HG02938 (cell line): ENCODE data around the gene PCDH9.

Experiments
- ATAC-seq: cut with Tn5 transposase; IDR thresholded peaks from one replicate; pipeline ENCODE4 v1.9.1; 2021; ENCODE audit warnings: mild to moderate bottlenecking, moderate library complexity; ENCODE audit not compliant: unreplicated experiment

PCDH9 gene

DNA sequence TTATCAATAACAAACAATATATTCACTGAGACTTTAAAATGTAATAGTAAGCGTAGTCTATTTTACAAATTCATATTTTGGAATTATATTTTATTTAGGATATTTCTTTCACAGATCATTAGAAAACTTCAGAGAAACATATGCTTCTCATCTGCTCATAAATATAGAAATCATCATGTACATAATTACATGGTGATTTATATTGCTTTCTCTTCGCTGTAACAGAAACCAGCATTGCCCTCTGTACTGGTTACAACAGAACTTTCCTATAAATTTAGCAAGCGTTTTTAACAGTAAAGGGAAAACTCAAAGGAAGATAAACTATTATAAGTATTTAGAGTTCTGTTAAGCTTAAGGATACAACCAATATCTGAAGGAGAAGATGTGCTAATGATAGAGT, 672.8 kb downstream of the PCDH9 start:
- no peak for ATAC-seq

DNA sequence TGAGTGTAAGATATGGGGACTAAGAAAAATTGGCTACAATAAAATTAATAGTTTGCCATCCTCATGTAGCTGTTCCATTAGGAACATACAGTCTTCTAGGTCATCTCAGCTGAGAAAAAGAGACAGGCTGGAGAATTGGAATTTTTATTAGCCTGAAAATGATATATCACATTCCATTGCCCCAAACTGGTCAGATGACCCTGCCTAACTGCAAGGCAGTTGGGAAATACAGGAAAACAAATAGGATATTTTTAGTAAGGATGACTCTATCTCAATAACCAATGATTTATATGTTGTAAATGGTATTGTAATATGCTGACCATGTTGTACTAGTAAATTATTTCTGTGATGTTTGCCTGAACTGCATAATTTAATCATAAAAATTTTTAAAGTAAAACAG, 673.8 kb downstream of the PCDH9 start:
- no peak for ATAC-seq

DNA sequence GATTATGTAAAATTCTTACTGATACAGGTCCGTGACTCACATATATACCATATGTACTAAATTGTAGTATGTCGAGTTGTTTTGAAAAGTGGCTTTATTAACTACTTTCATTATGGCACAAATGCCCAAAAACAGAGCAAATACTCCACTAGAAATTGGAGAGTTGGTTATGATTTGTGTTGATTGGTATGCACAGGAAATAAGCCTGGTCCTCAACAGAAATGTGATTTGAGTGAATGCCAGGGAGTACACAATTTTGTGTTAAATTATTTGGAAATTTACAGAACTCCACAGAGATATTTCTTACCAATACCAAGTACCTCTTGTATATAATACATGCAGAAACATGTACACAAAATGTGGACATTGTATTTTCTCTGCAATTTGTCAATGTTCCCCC, 676.7 kb downstream of the PCDH9 start:
- no peak for ATAC-seq

DNA sequence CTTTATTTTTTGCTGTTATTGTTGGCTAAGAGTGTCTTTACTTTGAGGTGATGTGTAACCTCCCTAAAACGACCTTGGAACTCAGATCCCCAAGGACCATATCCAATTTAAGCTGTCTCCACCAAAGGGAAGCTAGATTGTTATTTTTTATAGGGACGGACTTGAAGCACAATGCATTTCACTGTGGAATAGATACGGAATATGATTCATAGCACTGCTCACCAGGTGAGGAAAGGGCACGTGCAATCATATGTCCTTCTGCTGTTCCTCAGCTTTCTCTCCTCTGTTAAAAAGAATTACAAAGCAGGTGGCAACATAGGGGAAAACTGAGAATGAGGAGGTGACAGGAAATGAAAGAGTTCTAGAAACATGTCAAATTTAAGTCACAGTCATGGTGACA, 679.0 kb downstream of the PCDH9 start:
- ATAC-seq = no peak

DNA sequence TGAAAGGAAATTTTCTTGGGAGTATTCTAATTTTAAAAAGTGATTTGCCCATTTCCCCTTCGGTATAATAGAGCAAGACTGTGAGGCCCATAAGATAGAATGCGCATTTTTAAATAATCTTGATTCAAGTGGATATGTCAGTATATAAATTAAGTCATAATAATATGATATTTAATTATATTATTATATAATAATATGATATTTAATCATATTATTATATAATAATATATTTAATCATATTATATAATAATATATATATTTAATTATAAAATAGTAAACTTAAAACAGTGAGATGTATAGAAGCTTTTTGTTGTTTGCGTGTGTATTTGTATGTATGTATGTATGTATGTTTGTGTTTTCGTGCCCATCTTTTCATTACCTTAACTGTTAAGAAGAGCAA, 682.5 kb downstream of the PCDH9 start:
- no peak for ATAC-seq

DNA sequence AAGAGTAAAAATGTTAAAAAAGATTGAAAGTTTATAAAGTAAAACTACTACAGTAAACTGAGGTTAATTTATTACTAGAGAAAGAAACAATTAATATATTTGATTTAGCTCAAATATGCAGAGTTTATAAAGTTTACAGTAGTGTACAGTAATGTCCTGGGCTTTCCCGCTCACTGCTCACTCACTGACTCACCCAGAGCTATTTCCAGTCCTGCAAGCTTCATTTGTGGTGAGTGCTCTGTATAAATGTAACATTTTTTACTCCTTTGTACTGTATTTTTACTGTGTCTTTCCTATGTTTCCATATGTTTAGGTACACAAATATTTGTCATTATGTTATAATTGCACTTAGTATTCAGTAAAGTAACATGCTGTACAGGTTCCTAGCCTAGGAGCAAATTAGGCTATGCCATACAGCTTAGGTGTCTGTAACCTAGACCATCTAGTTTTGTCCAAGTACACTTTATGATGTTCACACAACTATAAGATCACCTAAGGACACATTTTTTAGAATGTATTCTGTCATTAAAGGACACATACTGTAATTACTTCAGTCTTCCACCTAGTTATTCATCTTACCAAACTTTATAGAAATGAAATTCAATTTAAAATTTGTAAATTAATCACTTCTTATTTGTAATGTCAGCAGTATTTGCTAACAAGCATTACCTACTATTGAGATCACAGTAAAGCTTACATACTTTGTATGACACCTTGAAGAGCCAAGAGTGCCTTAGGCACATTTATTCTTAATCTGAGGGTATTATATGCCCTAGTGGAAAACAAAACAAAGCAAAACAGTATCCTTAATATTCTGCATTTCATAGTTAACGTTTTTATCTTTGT, 683.4 kb downstream of the PCDH9 start:
- no peak for ATAC-seq

DNA sequence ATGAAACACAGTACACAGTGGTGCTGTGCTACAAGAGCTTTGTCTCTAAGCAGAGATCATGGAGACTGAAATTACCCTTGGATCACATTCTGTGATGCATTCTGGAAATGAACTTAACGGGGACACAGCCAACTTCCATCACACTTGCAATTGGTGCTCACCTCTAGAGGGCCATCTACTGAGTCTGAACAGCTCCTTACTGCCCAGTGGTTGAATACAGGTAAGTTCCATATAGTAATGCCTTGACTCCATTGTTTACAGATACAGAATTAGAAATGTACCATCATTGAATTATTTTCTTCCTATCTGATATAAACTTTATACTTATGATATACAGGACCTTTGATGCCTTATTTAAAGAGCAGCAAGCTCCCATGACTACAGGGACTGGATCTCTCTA, 686.4 kb downstream of the PCDH9 start:
- no peak for ATAC-seq

DNA sequence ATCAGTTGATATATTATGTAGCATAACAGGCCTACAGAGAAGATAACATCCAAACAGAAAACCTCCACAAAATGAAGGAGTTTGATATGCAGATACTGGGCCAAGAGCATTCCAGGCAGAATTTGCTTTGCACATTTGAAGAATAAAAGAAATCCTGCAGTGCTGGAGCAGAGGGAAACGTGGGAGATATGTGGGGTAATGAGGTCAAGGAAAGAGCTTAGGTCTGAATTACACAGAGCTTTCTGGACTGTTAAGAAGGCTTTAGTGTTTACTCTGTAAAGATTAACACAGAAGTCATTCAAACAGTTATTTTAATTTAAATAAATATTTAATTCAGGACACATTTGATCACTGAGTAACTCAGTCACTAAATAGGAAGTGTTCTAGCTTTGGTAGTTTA, 692.7 kb downstream of the PCDH9 start:
- ATAC-seq = no peak

DNA sequence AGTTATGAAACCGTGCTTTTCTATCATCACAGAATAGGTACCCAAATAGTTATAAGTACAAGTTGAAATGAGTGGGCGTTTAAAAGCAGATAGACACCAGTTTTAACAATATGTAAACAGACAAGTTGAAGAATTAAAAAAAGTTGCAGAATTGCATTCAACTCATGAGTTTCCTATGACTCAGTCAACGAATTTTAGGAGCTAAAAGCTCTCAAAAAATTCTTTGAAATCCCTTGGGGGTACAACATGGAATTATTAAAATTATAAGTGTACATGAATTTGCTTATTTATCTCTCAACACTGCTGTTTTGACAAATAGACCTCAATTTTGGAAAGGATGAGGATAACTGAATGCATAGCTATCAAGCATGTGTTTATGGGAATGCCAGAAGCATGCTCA, 693.4 kb downstream of the PCDH9 start:
- no peak for ATAC-seq

DNA sequence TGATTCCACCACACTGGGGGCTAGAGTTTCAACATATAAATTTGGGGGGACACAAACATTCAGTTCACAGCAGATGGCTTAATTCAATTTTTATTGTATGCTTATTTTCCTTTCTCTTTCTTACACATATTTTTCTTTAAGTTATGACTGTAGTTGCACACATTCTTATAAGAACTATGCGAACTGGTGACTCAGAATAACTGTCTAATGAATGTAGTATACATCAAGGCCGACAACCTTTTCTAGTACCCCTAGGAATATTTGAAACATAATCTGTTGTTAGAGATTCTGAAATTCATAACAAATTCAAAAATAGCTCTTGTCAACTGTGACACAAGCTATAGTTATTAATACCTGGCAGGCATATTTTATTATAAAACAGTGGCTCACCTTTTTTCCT, 695.6 kb downstream of the PCDH9 start:
- ATAC-seq = no peak

DNA sequence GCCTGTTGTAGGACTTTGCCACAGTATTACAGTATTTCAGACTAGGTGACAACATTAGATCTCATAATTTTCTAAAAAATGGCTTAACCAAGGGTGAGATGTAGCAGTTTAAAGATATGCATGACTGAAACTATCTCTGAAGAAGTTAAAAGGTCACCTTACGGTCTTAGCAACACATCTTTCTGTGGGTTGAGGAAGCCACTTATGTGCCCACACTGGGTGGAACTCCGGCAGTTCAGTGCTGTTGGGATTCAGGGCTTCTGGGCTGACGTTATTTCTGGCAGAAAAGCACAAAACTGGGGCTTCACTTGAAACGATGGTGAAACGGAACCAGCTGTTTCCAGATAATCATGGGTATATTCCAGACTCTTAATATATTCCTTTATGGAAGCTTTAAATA, 697.3 kb downstream of the PCDH9 start:
- ATAC-seq = no peak

DNA sequence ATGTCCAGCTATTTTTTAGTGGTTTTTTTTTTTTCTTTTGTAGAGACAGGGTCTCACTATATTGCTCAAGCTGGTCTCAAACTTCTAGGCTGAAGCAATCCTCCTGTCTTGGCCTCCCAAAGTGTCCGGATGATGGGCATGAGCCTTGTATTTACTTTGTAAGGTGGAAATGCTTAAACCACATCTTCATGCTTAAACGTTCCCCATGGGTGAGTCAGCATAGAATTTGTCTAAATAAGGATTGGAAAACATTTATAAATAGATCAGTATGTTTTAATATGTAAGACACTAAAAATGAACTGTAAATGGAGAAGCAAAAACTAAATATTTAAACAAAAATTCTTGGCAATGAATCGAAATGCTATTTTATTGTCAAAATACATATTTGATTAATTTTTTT, 698.0 kb downstream of the PCDH9 start:
- ATAC-seq = no peak

DNA sequence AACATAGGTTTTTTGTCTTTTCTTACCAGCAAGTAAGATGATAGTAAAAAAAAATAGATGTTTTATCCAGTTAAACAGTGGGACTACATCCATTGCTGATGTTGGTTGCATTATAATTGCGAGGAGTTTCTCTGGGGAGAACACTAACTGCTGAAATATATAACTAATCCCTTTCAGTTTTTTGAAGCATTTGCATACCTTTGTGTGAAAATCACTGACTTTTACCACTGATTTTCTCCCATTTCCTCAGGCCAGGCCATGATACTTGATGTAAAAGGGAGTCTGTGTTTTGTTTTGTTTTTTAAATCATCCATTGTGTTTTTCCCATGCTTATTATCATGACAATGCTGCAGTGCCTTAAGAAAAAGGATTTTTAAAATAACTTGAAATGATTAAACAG, 699.5 kb downstream of the PCDH9 start:
- ATAC-seq = no peak

DNA sequence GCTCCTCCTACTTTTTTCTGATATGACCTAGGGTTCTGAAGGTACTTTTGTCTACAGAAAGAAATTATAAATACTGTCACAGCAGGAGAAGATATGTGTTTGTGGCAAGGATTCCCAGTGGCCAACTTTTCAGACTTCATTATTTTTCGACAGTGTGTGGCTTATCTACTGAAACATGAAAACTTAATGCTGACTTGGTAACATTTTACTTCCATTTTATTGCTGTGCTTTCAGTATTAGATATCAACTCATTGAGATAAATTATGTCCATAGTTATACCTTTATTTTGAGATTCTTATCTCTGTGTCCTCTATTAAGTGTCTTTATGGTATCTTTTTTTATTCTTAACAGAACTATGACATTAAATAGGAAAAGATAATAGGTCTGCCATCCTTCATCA, 700.0 kb downstream of the PCDH9 start:
- no peak for ATAC-seq

DNA sequence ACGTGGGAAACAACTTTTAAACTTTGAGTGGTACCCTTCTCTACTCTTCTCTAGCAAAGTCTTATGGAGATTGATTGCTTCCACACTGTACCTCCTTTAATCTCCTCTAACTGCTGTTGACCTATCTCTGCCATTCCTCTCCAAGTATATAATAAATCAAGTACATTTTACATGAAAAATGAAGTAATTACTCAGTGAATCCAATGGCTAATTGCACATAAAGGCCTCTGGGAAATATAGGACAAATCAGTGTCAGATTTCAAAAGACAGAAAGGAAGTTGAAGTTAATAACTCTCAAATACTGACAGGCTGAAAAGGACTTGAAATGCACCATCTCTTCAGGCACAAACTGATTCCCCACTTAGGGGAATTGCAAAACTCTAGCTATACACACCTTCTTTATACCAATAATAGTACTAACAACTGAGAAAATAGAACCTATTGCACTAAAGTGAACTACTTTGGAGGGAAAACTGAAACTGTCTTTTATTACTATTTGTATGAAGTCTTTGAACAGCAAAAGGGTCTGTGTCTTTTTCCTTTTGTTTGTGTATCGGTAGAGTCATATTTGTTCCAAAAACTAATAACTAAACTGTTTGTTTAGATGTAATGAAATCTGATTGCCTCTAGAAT, 701.1 kb downstream of the PCDH9 start:
- ATAC-seq = no peak

DNA sequence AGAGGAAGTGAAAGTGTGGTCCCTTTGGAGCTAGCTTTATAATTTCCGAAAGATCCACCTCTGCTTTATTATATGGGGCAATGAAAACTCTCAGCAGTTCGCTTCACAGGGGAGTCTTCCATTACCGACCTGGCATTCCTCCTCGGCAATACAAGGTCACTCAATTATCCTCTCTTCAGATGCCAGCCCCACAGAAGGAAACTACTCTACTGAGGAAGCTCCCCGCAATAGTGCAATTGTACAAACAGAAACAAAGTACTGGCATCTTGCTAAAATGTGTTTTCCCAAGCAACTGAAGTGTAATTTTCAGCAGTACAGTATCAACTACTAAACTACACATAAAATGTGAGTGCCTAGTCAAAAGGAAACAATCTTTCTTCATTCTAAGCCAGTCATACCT, 702.0 kb downstream of the PCDH9 start:
- ATAC-seq = no peak

DNA sequence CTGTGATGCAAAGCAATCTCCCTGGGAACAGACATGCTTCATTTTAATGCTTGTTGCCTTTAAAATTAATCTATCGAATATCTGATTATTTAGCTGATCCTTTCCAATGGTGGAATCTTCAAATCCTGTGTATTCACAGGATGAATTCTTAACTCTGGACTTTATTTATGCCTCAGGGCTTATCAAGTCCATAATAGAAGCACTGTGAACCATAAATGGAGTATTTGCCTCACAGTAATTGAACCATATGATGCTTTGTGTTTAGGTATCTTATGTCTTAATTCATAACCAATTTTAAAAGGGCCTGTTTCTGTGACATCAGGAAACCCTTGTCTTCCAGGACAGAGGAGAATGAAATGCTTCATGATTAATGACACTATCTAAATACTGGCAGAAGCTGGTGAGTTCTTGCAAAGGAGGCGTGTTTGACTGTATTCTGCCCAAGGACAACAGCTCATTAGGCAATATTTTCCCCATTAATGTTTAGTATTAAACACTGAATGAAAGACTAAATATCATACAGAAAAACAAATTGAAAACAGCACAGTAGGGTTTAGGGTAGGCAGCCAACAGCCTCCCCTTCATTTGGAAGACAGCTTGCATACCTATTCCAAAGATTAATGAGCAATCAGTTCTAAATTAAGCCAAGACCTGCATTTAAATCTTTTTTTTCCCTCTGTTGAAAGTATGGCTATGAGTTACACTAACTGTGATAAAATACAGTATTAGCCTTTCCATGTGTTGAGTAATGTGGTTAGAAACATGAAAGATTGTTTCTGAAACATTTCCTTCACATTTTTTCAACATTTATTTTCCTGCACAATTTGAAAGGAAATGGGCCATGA, 709.4 kb downstream of the PCDH9 start:
- no peak for ATAC-seq

DNA sequence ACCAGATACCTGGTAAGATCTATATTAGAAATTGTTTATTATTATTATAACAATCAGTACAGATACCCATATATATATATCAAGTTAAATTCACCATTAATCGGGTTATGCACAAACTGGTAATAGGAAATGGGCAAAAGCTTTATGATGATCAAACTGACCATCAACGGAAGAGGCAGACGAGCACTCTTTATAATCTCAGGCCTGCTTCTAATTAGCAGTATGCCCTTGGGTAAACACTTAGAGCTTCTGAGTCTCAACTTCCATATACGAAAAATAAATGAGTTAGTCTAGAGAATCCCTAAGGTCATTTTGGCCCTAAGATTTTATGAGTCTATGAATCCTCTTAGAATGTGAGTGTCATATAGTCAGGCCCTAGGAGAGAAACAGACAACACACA, 710.9 kb downstream of the PCDH9 start:
- no peak for ATAC-seq

DNA sequence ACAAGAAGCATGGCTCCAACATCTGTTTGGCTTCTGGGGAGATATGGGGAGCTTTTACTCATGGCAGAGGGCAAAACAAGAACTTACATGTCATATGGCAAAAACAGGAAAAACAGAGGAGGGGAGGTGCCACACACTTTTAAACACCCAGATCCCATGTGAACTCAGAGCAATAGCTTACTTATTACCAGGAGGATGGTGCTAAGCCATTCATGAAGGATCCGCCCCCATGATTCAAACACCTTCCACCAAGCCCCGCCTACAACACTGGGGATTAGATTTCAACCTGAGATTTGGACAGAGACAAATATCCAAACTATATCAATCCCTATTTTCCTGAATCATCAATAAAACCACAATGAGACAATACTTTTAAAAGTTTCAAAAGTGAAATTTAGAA, 712.1 kb downstream of the PCDH9 start:
- no peak for ATAC-seq

DNA sequence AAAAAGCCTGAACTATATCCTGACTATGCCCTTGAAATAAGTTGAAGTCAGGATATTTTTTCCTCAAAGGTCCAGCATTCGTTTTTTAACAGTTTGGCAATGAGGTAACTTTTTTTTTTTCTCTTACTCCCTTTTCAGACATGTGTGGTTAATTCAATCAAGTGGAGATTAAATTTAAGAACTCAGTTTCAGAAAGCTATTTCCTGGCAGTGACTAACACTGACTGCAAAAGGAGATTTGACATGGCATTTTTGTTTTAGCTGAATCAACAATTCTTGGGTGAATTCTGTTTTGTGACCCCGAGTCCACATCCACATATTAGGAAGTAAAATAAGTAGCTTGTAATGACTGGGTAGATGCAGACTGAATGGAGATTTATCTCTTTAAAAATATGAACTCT, 716.4 kb downstream of the PCDH9 start:
- no peak for ATAC-seq

DNA sequence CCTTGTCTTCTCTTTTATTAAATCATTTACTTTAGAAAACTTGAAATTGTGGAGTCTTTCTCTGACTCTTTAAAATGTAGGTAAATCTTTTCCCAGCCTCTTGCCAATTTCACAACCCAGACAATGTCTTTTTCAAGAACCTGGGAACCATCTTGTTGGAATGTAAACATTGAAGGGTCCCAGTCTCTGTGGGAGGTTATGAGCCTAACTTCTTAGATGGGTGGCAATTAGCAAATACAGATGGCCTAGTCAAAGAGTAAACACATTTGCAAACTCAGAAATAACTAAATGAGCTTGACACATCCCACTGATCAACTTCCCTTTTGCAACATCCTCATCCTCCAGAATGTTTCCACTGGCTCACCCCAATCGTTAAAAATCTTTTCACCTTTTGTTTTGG, 721.0 kb downstream of the PCDH9 start:
- no peak for ATAC-seq
